Subcutaneous abdominal adipose tissue (tissue), 5 donors: ENCODE results near the gene RUFY3.

Experiments
- H3K27ac ChIP-seq: one replicate; pipeline ENCODE4 v1.7.0; 2013; ENCODE audit warnings: low read depth, mild to moderate bottlenecking, inconsistent platforms, low read length, moderate library complexity
- H3K27me3 ChIP-seq, 5 donors: one replicate each; pipeline ENCODE4 v1.7.0; 2013; ENCODE audit warnings: low read length in 5 of 5, inconsistent platforms in 1 of 5; ENCODE audit not compliant: control insufficient read depth in 5 of 5, insufficient read depth in 4 of 5
- H3K36me3 ChIP-seq, 5 donors: one replicate each; pipeline ENCODE4 v1.7.0; 2013; ENCODE audit warnings: low read length in 5 of 5; ENCODE audit not compliant: control insufficient read depth in 5 of 5, insufficient read depth in 5 of 5
- H3K4me1 ChIP-seq, 5 donors: one replicate each; pipeline ENCODE4 v1.7.0; 2013; ENCODE audit warnings: low read length in 5 of 5, mild to moderate bottlenecking in 3 of 5, moderate library complexity in 1 of 5; ENCODE audit not compliant: control insufficient read depth in 5 of 5, insufficient read depth in 5 of 5
- H3K4me3 ChIP-seq, 5 donors: one replicate each; pipeline ENCODE4 v1.7.0; 2013; ENCODE audit warnings: low read length in 5 of 5, low read depth in 1 of 5
- H3K9ac ChIP-seq, 5 donors: one replicate each; pipeline ENCODE4 v1.7.0; 2013; ENCODE audit warnings: low read length in 5 of 5, mild to moderate bottlenecking in 4 of 5, moderate library complexity in 3 of 5
- H3K9me3 ChIP-seq, 5 donors: one replicate each; pipeline ENCODE4 v1.7.0; 2013; ENCODE audit warnings: low read length in 5 of 5; ENCODE audit not compliant: control insufficient read depth in 5 of 5
- donor health status: healthy.
- donor health status: healthy.
- donor health status: healthy.
- donor health status: healthy.
- donor health status: healthy.

Gene RUFY3

DNA sequence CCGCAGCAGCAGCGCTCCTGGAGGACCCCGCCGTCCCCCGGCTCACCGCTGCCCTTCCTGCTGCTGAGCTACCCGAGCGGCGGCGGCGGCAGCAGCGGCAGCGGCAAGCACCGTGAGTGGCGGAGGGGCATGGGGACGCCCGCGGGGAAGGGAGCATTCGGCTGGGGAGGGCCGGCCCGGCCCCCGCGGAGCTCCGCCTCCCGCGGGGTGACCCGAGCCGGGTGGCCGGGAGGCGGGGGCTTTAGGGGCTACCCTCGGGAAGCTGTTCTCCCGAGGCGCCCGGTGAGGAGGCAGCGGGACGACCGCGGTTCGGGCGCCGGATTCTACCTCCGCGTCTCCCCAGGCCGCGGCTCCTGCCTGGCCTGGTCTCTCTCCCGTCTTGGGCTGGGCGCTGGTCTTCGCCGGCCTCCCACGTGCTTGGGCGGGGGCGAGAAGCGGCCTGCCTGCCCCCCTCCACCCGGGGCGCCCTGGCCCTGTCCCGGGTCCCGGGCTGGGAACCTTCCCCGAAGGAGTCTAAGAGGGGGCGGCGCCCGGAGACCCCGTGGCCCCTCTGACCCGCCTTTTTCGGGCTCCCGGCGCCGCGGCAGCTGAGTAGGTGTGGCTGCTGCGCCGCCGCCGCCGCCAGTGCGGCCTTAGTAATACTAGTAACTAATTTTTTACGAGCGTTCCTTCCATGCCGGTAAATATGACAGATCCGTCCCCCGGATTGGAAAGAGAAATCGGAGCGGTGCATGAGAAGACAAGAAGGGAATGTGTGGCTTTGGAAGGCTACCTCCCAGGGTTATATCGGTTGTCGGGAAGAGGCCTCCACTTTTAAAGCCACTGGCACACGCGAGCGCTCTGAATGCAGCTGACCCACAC is 16.4 kb upstream of the RUFY3 start:
- Histone ChIP-seq H3K4me1 (peaks cover 7 to 21% (median 13%) of the 10 kb centered on the region in 5 donors), H3K9ac (peak overlapping the region; percentile 77 to 99 (median 94)), H3K36me3 (no peaks in the 10 kb centered on the region), H3K9me3 (no peaks in the 10 kb centered on the region), H3K4me3 (peak overlapping the region; percentile 73 to 92 (median 85)), H3K27ac (peak overlapping the region; percentile 97), H3K27me3 (no peaks in the 10 kb centered on the region)

DNA sequence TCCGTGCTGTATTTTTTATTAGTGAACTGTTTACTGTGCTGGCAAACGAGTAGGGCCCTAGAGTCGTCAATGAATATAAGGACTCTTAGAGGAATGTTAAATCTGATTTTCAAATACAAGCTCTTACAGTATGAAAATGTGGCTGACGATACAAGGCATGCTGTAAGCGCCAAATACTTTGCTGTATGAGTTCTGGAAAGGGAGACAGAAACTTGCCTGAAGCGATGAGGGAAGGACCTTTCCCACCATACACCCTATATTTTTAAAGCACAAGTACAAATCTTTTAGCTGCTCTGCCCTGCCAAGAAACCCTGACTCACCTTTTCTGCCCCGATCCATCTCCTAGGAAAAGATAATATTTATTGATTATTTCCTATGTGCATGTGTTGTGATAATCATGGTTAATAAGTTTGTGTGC is 15.7 kb upstream of the RUFY3 start:
- H3K27ac ChIP-seq = peak overlapping the region; percentile 97
- peak overlapping the region; percentile 73 to 92 (median 85) for H3K4me3 ChIP-seq
- H3K27me3 ChIP-seq = no peaks in the 10 kb centered on the region
- H3K9ac ChIP-seq = peak overlapping the region; percentile 77 to 99 (median 94)
- H3K9me3 ChIP-seq = no peaks in the 10 kb centered on the region
- no peaks in the 10 kb centered on the region for H3K36me3 ChIP-seq
- peaks cover 7 to 21% (median 14%) of the 10 kb centered on the region in 5 donors for H3K4me1 ChIP-seq

DNA sequence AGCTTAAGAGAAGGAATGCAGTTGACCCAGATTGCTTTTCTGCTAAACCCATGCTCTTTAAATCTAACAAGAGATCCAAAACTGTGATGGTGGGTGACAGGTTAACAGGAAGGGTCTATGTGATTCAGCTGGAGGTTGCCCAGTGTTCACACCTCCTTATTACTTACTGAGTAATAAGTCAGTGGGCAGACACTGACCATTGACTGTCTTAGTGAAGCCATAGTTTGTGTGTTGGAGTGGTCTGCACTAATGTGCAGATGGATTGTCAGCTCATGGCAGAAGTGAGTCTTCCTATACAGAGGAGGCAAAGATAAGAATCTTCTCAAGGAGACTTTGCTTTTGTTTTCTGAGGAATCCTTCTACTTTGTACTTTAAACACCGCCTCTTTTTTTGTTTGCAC is 15.2 kb upstream of the RUFY3 start:
- peak overlapping the region; percentile 73 to 92 (median 85) for H3K4me3 ChIP-seq

GRCh38 chr4:70709611-70710205 is 12.1 kb upstream of the RUFY3 start:
- H3K27ac ChIP-seq = no peak overlapping the region
- H3K9me3 ChIP-seq = no peaks in the 10 kb centered on the region
- peaks cover 7 to 44% (median 39%) of the 10 kb centered on the region in 5 donors for H3K4me1 ChIP-seq
- H3K27me3 ChIP-seq = no peaks in the 10 kb centered on the region
- no peaks in the 10 kb centered on the region for H3K36me3 ChIP-seq
- no peak overlapping the region for H3K9ac ChIP-seq
- H3K4me3 ChIP-seq = no peak overlapping the region

More for the DNA sequence above, 15.2 kb upstream of the RUFY3 start:
- H3K4me1 ChIP-seq = peaks cover 7 to 25% (median 18%) of the 10 kb centered on the region in 5 donors
- H3K9me3 ChIP-seq = no peaks in the 10 kb centered on the region
- peak overlapping the region; percentile 97 for H3K27ac ChIP-seq
- peak overlapping the region; percentile 77 to 99 (median 94) for H3K9ac ChIP-seq
- no peaks in the 10 kb centered on the region for H3K36me3 ChIP-seq
- no peaks in the 10 kb centered on the region for H3K27me3 ChIP-seq

DNA sequence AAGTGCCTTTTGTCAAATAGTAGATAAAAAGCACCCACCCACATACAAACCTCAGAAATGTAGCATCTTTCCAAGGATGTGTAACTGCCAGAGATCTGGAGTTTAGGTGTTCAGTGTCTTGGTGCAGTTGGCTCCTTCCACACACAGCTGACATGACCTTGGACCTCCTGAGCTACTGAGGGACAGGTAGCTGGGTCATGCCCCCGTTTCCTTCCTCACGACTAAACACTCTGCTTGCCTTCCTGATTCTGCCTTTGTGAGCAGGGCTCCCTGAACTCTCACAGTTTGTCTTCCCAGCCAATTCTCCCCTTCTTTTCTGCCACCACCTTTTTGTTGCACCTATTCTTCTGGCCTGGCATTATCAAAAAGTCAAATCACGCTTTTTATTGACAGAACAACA is 10.2 kb upstream of the RUFY3 start:
- Histone ChIP-seq H3K4me1 (peaks cover 1 to 49% (median 36%) of the 10 kb centered on the region in 5 donors), H3K9ac (no peak overlapping the region), H3K9me3 (no peaks in the 10 kb centered on the region), H3K4me3 (no peak overlapping the region), H3K27ac (no peak overlapping the region), H3K36me3 (no peaks in the 10 kb centered on the region), H3K27me3 (no peaks in the 10 kb centered on the region)

- Histone ChIP-seq H3K9me3 (no peaks in the 10 kb centered on the region), H3K4me1 (peaks cover 0 to 43% (median 33%) of the 10 kb centered on the region in 5 donors), H3K36me3 (no peaks in the 10 kb centered on the region), H3K27me3 (no peaks in the 10 kb centered on the region), H3K9ac (no peak overlapping the region), H3K4me3 (no peak overlapping the region), H3K27ac (no peak overlapping the region)
Observed at GRCh38 chr4:70712150-70712549, 9.6 kb upstream of the RUFY3 start.

DNA sequence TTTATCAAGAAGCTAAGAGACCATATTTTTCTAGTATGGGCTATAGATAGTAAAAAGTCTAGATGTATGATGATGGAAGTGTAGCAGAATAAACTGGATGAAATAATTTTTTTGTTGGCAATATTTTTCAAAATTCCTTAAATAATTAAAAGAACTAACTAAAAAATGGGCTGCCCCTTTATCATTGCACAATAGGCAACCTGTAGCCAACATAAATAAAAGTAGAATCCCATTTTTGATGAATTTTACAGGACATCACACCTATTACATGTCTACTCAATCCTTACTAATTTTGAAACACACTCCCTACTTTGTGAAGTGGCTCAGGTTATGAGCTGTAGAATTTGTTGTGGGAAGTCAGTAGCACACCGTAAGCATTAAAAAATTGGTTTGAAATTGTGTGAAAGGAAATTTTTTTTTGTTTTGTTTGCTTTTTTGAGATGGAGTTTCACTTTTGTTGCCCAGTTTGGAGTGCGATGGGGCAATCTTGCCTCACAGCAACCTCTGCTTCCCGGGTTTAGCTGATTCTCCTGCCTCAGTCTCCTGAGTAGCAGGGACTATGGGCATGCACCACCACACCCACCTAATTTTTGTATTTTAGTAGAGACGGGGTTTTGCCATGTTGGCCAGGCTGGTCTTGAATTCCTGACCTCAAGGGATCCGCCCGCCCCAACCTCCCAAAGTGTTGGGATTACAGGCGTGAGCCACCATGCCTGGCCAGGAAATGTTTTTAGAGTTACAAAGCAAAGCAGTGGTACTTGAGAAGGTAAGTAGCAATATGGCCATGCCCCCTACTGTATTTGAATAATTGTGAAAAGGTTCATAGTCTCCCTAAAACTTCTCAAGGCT is 8.9 kb upstream of the RUFY3 start:
- H3K36me3 ChIP-seq = no peaks in the 10 kb centered on the region
- no peaks in the 10 kb centered on the region for H3K27me3 ChIP-seq
- peak overlapping the region in 1 of 5 donors; percentile 28 for H3K9ac ChIP-seq
- H3K9me3 ChIP-seq = no peaks in the 10 kb centered on the region
- H3K27ac ChIP-seq = peak overlapping the region; percentile 4
- H3K4me3 ChIP-seq = no peak overlapping the region
- peaks cover 0 to 42% (median 33%) of the 10 kb centered on the region in 5 donors for H3K4me1 ChIP-seq

GRCh38 chr4:70713453-70714078 is 8.2 kb upstream of the RUFY3 start:
- Histone ChIP-seq H3K4me1 (peaks cover 0 to 42% (median 33%) of the 10 kb centered on the region in 5 donors), H3K36me3 (no peaks in the 10 kb centered on the region), H3K9ac (peak overlapping the region in 1 of 5 donors; percentile 28), H3K27me3 (no peaks in the 10 kb centered on the region), H3K4me3 (no peak overlapping the region), H3K27ac (peak overlapping the region; percentile 4), H3K9me3 (no peaks in the 10 kb centered on the region)

DNA sequence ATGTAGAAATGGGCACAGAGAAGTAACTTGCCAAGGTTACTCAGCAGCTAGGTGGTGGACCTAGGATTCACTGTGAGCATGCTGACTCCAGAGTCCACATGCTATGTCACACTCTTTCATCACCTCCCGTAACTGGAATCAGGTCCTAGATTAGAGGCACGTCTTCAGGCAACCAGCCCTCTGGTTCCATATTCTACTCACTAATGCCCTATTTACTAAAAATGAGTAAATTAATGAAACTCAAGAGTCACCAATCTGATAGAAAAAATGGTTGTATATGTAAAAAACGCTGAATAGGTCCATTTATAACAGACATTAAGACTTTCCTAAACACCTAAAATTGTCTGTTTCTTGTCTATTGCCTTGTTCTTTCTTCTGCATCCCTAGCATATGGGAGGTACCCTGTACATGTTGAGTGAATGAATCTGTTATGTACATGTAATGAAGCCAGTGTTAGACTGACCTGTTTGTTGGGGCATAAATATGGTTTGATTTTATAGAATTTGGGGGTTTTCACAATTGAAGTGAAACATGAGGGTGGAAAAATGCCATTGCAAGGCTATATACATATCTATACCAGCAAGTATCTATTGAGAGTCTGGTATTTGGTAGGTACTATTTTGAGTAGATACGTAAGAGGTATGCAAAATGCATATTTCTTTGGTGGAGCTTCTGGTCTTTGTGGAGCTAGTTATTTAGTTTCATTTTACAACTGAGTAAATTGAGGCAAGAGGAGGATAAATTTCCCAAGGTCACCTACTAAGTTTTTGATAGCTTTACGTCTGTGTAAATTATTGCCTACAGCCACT is 7.5 kb upstream of the RUFY3 start:
- peak overlapping the region; percentile 4 for H3K27ac ChIP-seq
- H3K27me3 ChIP-seq = no peaks in the 10 kb centered on the region
- H3K36me3 ChIP-seq = no peaks in the 10 kb centered on the region
- no peak overlapping the region for H3K4me3 ChIP-seq
- H3K9me3 ChIP-seq = no peaks in the 10 kb centered on the region
- peak overlapping the region in 1 of 5 donors; percentile 60 for H3K9ac ChIP-seq
- peaks cover 0 to 42% (median 33%) of the 10 kb centered on the region in 5 donors for H3K4me1 ChIP-seq
